Osteoblast (primary cell): ENCODE results near the gene S1PR5. TPM values are rescaled to one million over a fixed set of nuclear protein-coding genes. Genes with fewer than 3 reads are reported as not detected.
"Not testable (repeated sequence)": the region's sequence is repeated elsewhere in the genome, so short reads cannot be mapped to it uniquely, and the experiment has no call there.

Experiments used
- DNase-seq: peaks from one replicate; pipeline ENCODE4 v3.0.0; 2011; ENCODE audit warnings: low spot score, mixed read lengths; ENCODE audit not compliant: insufficient read length; ENCODE audit errors: missing footprints
- H2AFZ ChIP-seq: 2 replicates; pipeline ENCODE4 v1.6.0; 2011; ENCODE audit warnings: mild to moderate bottlenecking, low read length
- H3K27ac ChIP-seq: 2 replicates; pipeline ENCODE4 v1.5.1; 2011; ENCODE audit warnings: mild to moderate bottlenecking, low read depth, low read length, moderate library complexity
- H3K27me3 ChIP-seq: 2 replicates; pipeline ENCODE4 v1.6.0; 2012; ENCODE audit warnings: mild to moderate bottlenecking, control low read depth, inconsistent platforms, low read length, moderate library complexity; ENCODE audit not compliant: insufficient read depth
- H3K36me3 ChIP-seq: 2 replicates; pipeline ENCODE4 v1.5.1; 2011; ENCODE audit warnings: mild to moderate bottlenecking, low read length, control low read depth, moderate library complexity; ENCODE audit not compliant: insufficient read depth
- H3K4me1 ChIP-seq: 2 replicates; pipeline ENCODE4 v1.5.1; 2011; ENCODE audit warnings: mild to moderate bottlenecking, low read length, control low read depth, moderate library complexity; ENCODE audit not compliant: insufficient read depth
- H3K4me2 ChIP-seq: 2 replicates; pipeline ENCODE4 v1.6.0; 2011; ENCODE audit warnings: mild to moderate bottlenecking, low read length; ENCODE audit not compliant: insufficient read depth
- H3K4me3 ChIP-seq: fragments of 200-600 bp; sonication (generic); 3 replicates; pipeline ENCODE4 v1.5.1; 2012; ENCODE audit warnings: mild to moderate bottlenecking, low read length, inconsistent platforms; ENCODE audit not compliant: insufficient read depth
- H3K79me2 ChIP-seq: 2 replicates; pipeline ENCODE4 v1.6.0; 2012; ENCODE audit warnings: mild to moderate bottlenecking, low read length, control low read depth, inconsistent platforms; ENCODE audit not compliant: insufficient read depth
- H3K9me3 ChIP-seq: 2 replicates; pipeline ENCODE4 v1.5.1; 2011; ENCODE audit warnings: low read depth, low read length, control low read depth
- H4K20me1 ChIP-seq: 2 replicates; pipeline ENCODE4 v1.6.0; 2012; ENCODE audit warnings: mild to moderate bottlenecking, low read length, control low read depth; ENCODE audit not compliant: insufficient read depth
- CTCF ChIP-seq: IDR thresholded peaks from 2 replicates; pipeline ENCODE4 v1.5.1; 2011; ENCODE audit warnings: mild to moderate bottlenecking, low read depth, low read length, moderate library complexity; ENCODE audit errors: extremely low read depth
- total RNA-seq: library from RNA; depleted of rRNA; stranded (reverse); fragments of >200 nt; gene quantifications from 2 replicates; pipeline ENCODE4 v1.2.3, GENCODE V29; 2012

Gene S1PR5
- total RNA-seq, 1 donor = 0.36 TPM

DNA sequence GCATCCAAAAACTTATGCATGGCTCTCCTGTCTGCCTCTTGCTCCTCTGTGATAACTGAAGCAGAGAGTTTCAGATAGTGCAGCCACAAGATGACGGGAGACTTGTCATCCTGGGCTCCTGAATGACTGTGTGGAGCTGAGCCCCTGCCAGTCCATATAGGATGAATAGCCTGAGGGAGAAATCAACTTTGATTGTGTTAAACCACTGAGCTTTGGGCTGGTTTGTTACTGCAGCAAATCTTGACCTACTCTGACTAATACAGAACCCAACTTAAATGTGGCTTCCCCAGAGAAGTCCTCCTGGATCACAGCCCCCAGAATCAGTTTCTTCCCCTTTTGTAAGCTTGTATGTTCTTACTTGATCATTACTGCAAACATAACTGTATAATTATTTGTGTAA lies 15.2 kb upstream of the S1PR5 start:
- Histone ChIP-seq H3K4me3 (no peak overlapping the region), H3K4me1 (peaks cover 4% of the 10 kb centered on the region), H4K20me1 (no peaks in the 10 kb centered on the region), H3K27ac (no peak overlapping the region), H2AFZ (no peak overlapping the region), H3K36me3 (no peaks in the 10 kb centered on the region), H3K27me3 (peaks cover 4% of the 10 kb centered on the region), H3K9me3 (no peaks in the 10 kb centered on the region), H3K79me2 (no peaks in the 10 kb centered on the region), H3K4me2 (no peak overlapping the region)
- no peak for TF ChIP-seq CTCF
- no peak for DNase-seq

DNA sequence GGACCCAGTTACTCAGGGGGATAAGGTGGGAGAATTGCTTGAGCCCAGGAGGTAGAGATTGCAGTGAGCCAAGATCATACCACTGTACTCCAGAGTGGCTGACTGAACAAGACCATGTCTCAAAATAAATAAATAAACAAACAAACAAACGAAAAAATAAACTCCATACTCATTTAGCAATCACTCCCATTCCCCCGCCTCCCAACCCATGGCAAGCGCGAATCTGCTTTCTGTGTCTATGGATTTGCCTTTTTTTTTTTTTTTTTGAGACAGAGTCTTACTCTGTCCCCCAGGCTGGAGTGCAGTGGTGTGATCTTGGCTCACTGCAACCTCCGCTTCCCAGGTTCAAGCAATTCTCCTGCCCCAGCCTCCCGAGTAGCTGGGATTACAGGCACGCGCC lies 9.6 kb upstream of the S1PR5 start:
- not testable (repeated sequence) for H3K4me3 ChIP-seq, H3K79me2 ChIP-seq, H3K9me3 ChIP-seq, H3K4me1 ChIP-seq, H4K20me1 ChIP-seq, DNase-seq, H3K36me3 ChIP-seq, H3K27ac ChIP-seq, H3K4me2 ChIP-seq, H3K27me3 ChIP-seq, H2AFZ ChIP-seq

DNA sequence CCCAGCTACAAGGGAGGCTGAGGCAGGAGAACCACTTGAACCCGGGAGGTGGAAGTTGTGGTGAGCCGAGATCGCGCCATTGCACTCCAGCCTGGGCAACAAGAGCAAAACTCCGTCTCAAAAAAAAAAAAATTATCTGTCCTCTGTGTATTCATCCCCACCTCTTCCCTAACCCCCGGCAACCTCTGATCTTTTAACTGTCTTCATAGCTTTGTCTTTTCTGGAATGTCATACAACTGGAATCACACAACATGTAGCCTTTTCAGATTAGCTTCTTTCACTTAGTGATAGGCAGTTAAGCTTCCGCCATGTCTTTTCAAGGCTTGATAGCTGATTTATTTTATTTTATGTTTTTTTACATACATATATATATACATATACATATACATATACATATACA lies 8.4 kb upstream of the S1PR5 start:
- Histone ChIP-seq H3K4me3 (no peak overlapping the region), H3K9me3 (no peaks in the 10 kb centered on the region), H3K36me3 (no peaks in the 10 kb centered on the region), H3K4me1 (no peaks in the 10 kb centered on the region), H3K27ac (no peak overlapping the region), H3K79me2 (no peaks in the 10 kb centered on the region), H2AFZ (no peak overlapping the region), H4K20me1 (no peaks in the 10 kb centered on the region), H3K27me3 (peaks cover 5% of the 10 kb centered on the region), H3K4me2 (no peak overlapping the region)
- TF ChIP-seq CTCF = no peak
- DNase-seq = no peak

GRCh38 chr19:10523135-10523636 lies 5.9 kb upstream of the S1PR5 start:
- no peaks in the 10 kb centered on the region for H3K79me2 ChIP-seq

More at GRCh38 chr19:10523135-10523636, 5.9 kb upstream of the S1PR5 start:
- no peak for DNase-seq
- H2AFZ ChIP-seq = no peak overlapping the region
- peaks cover 3% of the 10 kb centered on the region for H3K4me1 ChIP-seq
- peaks cover 17% of the 10 kb centered on the region for H3K27me3 ChIP-seq
- no peaks in the 10 kb centered on the region for H3K9me3 ChIP-seq
- no peak overlapping the region for H3K4me3 ChIP-seq
- no peak overlapping the region for H3K4me2 ChIP-seq
- no peak for TF ChIP-seq CTCF
- no peak overlapping the region for H3K27ac ChIP-seq
- H3K36me3 ChIP-seq = no peaks in the 10 kb centered on the region
- no peaks in the 10 kb centered on the region for H4K20me1 ChIP-seq
